Adrenal gland (tissue), 5 donors: ENCODE measurements around the gene SLC5A10.

Source experiments
- POLR2A ChIP-seq, 2 donors: fragments of 450-650 bp; IDR thresholded peaks; one replicate each; pipeline ENCODE4 v1.6.1; 2017; ENCODE audit warnings: antibody characterized with exemption in 2 of 2, mild to moderate bottlenecking in 2 of 2, moderate library complexity in 1 of 2
- TF ChIP-seq, protein P1 (sequence below), 6 experiments: fragments of 450-650 bp in 4 of 6; fragments of 200-600 bp in 2 of 6; sonication (generic) in 1 of 6; IDR thresholded peaks; 1 replicate in 5 of 6; 2 replicates in 1 of 6; pipeline versions ENCODE4 v1.5.1 to v1.8.0; 2016 to 2021; ENCODE audit warnings: antibody characterized with exemption in 6 of 6, mild to moderate bottlenecking in 2 of 6, moderate library complexity in 1 of 6
- donor health status: DM: no; HTN: no; CAD: no.

GRCh38 chr17:19004421-19005136, 52.6 kb downstream of the SLC5A10 start, which contains the start of gene FAM83G:
- TF ChIP-seq POLR2A (IDR thresholded peaks at IDR 0.05): peak; percentile 32 to 74
- TF ChIP-seq, protein P1, sequence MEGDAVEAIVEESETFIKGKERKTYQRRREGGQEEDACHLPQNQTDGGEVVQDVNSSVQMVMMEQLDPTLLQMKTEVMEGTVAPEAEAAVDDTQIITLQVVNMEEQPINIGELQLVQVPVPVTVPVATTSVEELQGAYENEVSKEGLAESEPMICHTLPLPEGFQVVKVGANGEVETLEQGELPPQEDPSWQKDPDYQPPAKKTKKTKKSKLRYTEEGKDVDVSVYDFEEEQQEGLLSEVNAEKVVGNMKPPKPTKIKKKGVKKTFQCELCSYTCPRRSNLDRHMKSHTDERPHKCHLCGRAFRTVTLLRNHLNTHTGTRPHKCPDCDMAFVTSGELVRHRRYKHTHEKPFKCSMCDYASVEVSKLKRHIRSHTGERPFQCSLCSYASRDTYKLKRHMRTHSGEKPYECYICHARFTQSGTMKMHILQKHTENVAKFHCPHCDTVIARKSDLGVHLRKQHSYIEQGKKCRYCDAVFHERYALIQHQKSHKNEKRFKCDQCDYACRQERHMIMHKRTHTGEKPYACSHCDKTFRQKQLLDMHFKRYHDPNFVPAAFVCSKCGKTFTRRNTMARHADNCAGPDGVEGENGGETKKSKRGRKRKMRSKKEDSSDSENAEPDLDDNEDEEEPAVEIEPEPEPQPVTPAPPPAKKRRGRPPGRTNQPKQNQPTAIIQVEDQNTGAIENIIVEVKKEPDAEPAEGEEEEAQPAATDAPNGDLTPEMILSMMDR (IDR thresholded peaks at IDR 0.05): no peak
